B cell (primary cell): ENCODE measurements around the gene TET1.

Experiments used
- CTCF ChIP-seq: fragments of 200-600 bp; IDR thresholded peaks from one replicate; pipeline ENCODE4 v1.8.0; 2022; ENCODE audit warnings: antibody characterized with exemption, mild to moderate bottlenecking
- EZH2 ChIP-seq: IDR thresholded peaks from 2 replicates; pipeline ENCODE4 v1.6.1; 2012; ENCODE audit warnings: borderline replicate concordance, low read depth, mild to moderate bottlenecking, moderate library complexity, low read length; ENCODE audit not compliant: insufficient read depth, poor library complexity, severe bottlenecking

- no peak for TF ChIP-seq CTCF
- TF ChIP-seq EZH2, result no peak
Measured at GRCh38 chr10:68697106-68697505, 137.0 kb downstream of the TET1 start.
